ENCODE results near the gene ADGRG2.

Gene ADGRG2

GRCh38 chrX:18961686-18962085 is 160.6 kb downstream of the ADGRG2 start:
- peaks cover 27% of the 10 kb centered on the region for H3K4me1 Mint-ChIP-seq
- no peaks in the 10 kb centered on the region for H3K9me3 Mint-ChIP-seq
- peak overlapping the region in 1 of 2 donors; percentile 55 for H3K27ac Mint-ChIP-seq
- H3K4me3 Mint-ChIP-seq, result no peak overlapping the region
- ATAC-seq (no peak), DNase-seq (no peak)
- H3K27me3 Mint-ChIP-seq, result no peaks in the 10 kb centered on the region

GRCh38 chrX:18956303-18957032 is 165.8 kb downstream of the ADGRG2 start:
- H3K27ac Mint-ChIP-seq, result no peak overlapping the region
- ATAC-seq (no peak), DNase-seq (no peak)
- peaks cover 21% of the 10 kb centered on the region for H3K4me1 Mint-ChIP-seq
- H3K27me3 Mint-ChIP-seq, result no peaks in the 10 kb centered on the region
- H3K4me3 Mint-ChIP-seq, result no peak overlapping the region
- no peaks in the 10 kb centered on the region for H3K9me3 Mint-ChIP-seq

GRCh38 chrX:18955676-18956075 is 166.6 kb downstream of the ADGRG2 start:
- Mint-ChIP-seq H3K9me3 (no peaks in the 10 kb centered on the region), H3K27ac (no peak overlapping the region), H3K4me3 (no peak overlapping the region), H3K27me3 (no peaks in the 10 kb centered on the region), H3K4me1 (peaks cover 21% of the 10 kb centered on the region)
- no peak for DNase-seq
- ATAC-seq, result no peak

- DNase-seq (no peak), ATAC-seq (no peak)
- Mint-ChIP-seq H3K4me1 (peaks cover 14% of the 10 kb centered on the region), H3K4me3 (no peak overlapping the region), H3K27me3 (no peaks in the 10 kb centered on the region), H3K9me3 (no peaks in the 10 kb centered on the region), H3K27ac (no peak overlapping the region)
Observed at GRCh38 chrX:18951032-18951431, 171.2 kb downstream of the ADGRG2 start.

- Mint-ChIP-seq H3K27ac (peak overlapping the region in 1 of 2 donors; percentile 80), H3K4me3 (no peak overlapping the region), H3K27me3 (no peaks in the 10 kb centered on the region), H3K9me3 (no peaks in the 10 kb centered on the region), H3K4me1 (peaks cover 10% of the 10 kb centered on the region)
- DNase-seq, result no peak
- ATAC-seq, result no peak
Observed at GRCh38 chrX:18949944-18950301, 172.3 kb downstream of the ADGRG2 start.

- DNase-seq (no peak), ATAC-seq (no peak)
- no peaks in the 10 kb centered on the region for H3K27me3 Mint-ChIP-seq
- H3K4me3 Mint-ChIP-seq, result no peak overlapping the region
- H3K4me1 Mint-ChIP-seq, result peaks cover 5% of the 10 kb centered on the region
- no peak overlapping the region for H3K27ac Mint-ChIP-seq
- H3K9me3 Mint-ChIP-seq, result no peaks in the 10 kb centered on the region
Observed at GRCh38 chrX:18949291-18949943, 172.9 kb downstream of the ADGRG2 start.

GRCh38 chrX:18946611-18947010 is 175.7 kb downstream of the ADGRG2 start:
- no peaks in the 10 kb centered on the region for H3K9me3 Mint-ChIP-seq
- no peak for ATAC-seq
- no peaks in the 10 kb centered on the region for H3K27me3 Mint-ChIP-seq
- DNase-seq, result no peak
- no peak overlapping the region for H3K4me3 Mint-ChIP-seq
- no peak overlapping the region for H3K27ac Mint-ChIP-seq
- H3K4me1 Mint-ChIP-seq, result no peaks in the 10 kb centered on the region

- Mint-ChIP-seq H3K4me1 (no peaks in the 10 kb centered on the region), H3K27me3 (no peaks in the 10 kb centered on the region), H3K9me3 (no peaks in the 10 kb centered on the region), H3K27ac (peak overlapping the region in 1 of 2 donors; percentile 72), H3K4me3 (no peak overlapping the region)
- no peak for ATAC-seq
- no peak for DNase-seq
Observed at GRCh38 chrX:18946157-18946556, 176.1 kb downstream of the ADGRG2 start.

GRCh38 chrX:18945483-18945882 is 176.8 kb downstream of the ADGRG2 start:
- H3K27ac Mint-ChIP-seq, result no peak overlapping the region
- DNase-seq (no peak), ATAC-seq (no peak)
- H3K4me1 Mint-ChIP-seq, result no peaks in the 10 kb centered on the region
- H3K27me3 Mint-ChIP-seq, result no peaks in the 10 kb centered on the region
- H3K4me3 Mint-ChIP-seq, result no peak overlapping the region
- H3K9me3 Mint-ChIP-seq, result no peaks in the 10 kb centered on the region

- no peak for ATAC-seq
- H3K4me3 Mint-ChIP-seq, result no peak overlapping the region
- DNase-seq, result no peak
- H3K9me3 Mint-ChIP-seq, result no peaks in the 10 kb centered on the region
- H3K27ac Mint-ChIP-seq, result no peak overlapping the region
- no peaks in the 10 kb centered on the region for H3K4me1 Mint-ChIP-seq
- no peaks in the 10 kb centered on the region for H3K27me3 Mint-ChIP-seq
Observed at GRCh38 chrX:18944482-18944881, 177.8 kb downstream of the ADGRG2 start.

GRCh38 chrX:18941896-18942295 is 180.4 kb downstream of the ADGRG2 start:
- H3K4me3 Mint-ChIP-seq, result no peak overlapping the region
- DNase-seq (no peak), ATAC-seq (no peak)
- H3K27ac Mint-ChIP-seq, result peak overlapping the region in 1 of 2 donors; percentile 74
- H3K9me3 Mint-ChIP-seq, result no peaks in the 10 kb centered on the region
- no peaks in the 10 kb centered on the region for H3K27me3 Mint-ChIP-seq
- H3K4me1 Mint-ChIP-seq, result no peaks in the 10 kb centered on the region
